SK-N-SH (cell line): ENCODE measurements around the gene C4orf50.

Experiments
- CTCF ChIP-seq: fragments of 200-600 bp; sonication (generic); IDR thresholded peaks from 2 replicates; pipeline ENCODE4 v1.6.1; 2017; ENCODE audit warnings: antibody characterized with exemption, mild to moderate bottlenecking, moderate library complexity
- NRF1 ChIP-seq: IDR thresholded peaks from 2 replicates; pipeline ENCODE4 v1.6.1; 2012; ENCODE audit warnings: low read depth, mild to moderate bottlenecking, low read length

- TF ChIP-seq NRF1 (no peak), CTCF (no peak)
Observed at GRCh38 chr4:6055436-6055835, 37.2 kb upstream of the C4orf50 start.
